GM12865 (cell line): ENCODE results near the gene BSND.

ENCODE experiments used
- DNase-seq: peaks from one replicate; pipeline ENCODE4 v3.0.0; 2010; ENCODE audit warnings: low read depth
- H3K4me3 ChIP-seq: 2 replicates; pipeline ENCODE4 v1.5.1; 2011; ENCODE audit warnings: mild to moderate bottlenecking, low read depth, low read length, control low read depth
- TF ChIP-seq, protein P1 (sequence below): IDR thresholded peaks from 2 replicates; pipeline ENCODE4 v1.5.1; 2011; ENCODE audit warnings: low read length, control low read depth, low read depth, inconsistent platforms; ENCODE audit not compliant: insufficient read depth; ENCODE audit errors: missing control alignments

BSND gene

DNA sequence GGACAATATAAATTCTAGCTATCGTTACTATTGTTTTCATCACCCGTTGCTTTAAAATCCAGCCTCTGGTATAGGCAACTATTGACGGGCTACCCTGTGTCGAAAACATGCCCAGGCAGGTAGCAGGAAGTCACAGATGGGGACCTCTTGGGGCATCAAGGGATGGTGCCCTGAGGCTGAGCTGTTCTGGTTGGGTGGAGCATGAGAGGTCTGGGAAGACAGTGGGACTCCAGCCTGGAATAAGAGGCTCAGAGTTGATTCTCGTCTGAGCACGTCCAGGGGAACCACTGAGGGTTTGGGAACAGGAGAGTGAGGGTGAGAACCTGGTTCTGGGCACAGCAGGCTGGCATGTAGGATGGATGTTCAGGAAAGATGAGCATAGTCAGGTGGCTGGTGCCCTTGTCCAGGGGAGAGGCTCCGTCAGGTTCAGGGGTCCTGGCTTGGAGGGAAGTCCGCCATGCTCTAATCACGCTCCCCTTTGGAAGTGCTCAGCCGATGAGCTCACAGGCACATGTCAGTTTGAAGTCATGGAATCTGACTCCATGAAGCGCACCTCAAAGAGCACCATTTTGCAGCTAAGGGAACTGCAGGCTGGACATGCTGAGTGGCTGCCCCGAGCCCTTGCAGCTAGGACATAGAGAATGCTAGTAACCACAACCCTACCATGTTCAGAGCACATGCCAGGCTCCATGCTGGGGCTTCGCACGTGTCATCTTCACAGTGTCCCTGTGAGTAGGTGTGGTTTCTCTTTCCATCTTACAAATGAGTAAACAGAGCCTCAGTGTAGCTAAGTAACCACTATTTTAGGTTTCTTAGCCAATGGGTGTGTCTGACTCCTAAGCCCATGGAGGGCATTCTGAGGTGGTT is 61.6 kb downstream of the BSND start:
- no peak overlapping the region for H3K4me3 ChIP-seq
- DNase-seq, result peak; percentile 24
- TF ChIP-seq, protein P1, sequence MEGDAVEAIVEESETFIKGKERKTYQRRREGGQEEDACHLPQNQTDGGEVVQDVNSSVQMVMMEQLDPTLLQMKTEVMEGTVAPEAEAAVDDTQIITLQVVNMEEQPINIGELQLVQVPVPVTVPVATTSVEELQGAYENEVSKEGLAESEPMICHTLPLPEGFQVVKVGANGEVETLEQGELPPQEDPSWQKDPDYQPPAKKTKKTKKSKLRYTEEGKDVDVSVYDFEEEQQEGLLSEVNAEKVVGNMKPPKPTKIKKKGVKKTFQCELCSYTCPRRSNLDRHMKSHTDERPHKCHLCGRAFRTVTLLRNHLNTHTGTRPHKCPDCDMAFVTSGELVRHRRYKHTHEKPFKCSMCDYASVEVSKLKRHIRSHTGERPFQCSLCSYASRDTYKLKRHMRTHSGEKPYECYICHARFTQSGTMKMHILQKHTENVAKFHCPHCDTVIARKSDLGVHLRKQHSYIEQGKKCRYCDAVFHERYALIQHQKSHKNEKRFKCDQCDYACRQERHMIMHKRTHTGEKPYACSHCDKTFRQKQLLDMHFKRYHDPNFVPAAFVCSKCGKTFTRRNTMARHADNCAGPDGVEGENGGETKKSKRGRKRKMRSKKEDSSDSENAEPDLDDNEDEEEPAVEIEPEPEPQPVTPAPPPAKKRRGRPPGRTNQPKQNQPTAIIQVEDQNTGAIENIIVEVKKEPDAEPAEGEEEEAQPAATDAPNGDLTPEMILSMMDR, result no peak

DNA sequence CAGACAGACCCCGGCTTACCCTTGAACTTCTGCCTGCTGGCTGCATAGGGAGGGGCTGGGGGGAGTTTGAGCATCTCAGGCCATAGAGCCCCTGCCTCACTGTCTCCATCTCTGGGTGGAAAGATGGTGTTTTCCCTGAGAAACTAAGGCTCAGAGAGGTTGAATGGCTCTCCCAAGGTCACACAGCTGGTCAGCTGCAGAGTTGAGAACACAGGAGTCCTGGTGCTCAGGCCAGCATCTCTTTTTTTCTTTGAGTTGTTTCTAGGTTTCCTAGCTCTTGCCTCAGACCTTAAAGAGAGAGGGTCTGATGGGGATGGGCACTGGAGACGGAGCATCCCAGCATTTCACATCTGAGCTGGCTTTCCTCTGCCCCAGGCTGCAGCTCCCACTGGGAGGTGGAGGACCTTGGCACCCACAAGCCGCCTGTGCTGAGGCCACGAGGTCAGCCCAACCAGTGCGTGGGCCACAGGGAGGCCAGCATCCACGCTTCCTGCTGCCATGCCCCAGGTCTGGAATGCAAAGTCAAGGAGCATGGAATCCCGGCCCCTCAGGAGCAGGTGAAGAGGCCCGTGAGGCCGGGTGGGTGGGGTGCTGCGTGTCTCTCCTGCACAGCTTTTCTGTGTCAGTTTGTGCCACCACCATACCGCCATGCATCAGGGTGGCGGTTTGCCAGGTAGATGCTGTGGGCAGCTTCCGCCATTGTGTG is 62.4 kb downstream of the BSND start:
- TF ChIP-seq, protein P1, result no peak
- H3K4me3 ChIP-seq, result no peak overlapping the region
- no peak for DNase-seq
